ENCODE measurements around the gene MRPL19. TPM values are rescaled to one million over a fixed set of nuclear protein-coding genes. Genes with fewer than 3 reads are reported as not detected.
"Not testable (repeated sequence)": the region's sequence is repeated elsewhere in the genome, so short reads cannot be mapped to it uniquely, and the experiment has no call there.

MRPL19 gene
- total RNA-seq, 1 experiment from 2014 or later = 65.3 TPM

DNA sequence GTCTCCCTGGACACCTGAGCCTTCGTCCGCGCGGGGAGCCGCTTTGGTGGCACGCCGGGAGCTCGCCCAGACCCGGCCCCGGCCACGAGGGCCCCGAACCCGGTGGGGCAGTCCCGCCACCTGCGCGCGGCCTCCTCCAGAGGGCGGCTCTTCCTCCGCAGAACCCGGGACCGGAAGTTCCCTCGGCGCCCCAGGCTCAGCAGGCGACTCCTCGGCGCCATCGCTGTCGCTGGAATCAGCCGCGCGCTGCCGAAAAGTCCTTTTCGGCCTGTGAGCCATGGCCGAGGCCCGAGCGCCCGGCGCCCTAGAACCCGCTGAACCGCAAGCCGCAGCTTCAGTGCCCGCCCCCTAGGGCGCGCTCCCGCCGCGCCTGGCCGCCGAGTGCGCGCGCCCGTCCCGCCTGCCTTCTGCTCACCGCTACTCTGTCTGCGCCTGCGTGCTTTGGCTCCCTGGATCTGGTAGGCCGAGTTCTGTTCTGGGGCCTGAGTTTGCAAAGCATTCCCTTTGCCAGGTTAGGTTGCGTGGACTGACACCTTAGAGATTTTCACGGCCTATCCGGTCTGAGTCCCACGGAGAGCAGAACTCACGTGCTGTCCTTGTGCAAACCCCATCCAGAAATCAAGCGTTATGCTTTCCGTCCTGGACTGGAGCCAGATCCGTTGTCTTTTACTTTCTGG, 64.1 kb downstream of the MRPL19 start, which contains the start of gene GCFC2:
Gene GCFC2 (minus strand): TSS at position 339 of the 677 bp plus-strand sequence. CDS start 60 bp downstream, at position 279.
- CTCF ChIA-PET = interaction anchor here (0.8 to 1.9 kb wide), 3 partner anchors 34 to 83 kb away, joined by 3 to 5 read pairs (median 5); no protein-coding TSS in a partner anchor
- ATAC-seq = peak; percentile 92
- no TSS peak for BruUV-seq (replicated peaks)

DNA sequence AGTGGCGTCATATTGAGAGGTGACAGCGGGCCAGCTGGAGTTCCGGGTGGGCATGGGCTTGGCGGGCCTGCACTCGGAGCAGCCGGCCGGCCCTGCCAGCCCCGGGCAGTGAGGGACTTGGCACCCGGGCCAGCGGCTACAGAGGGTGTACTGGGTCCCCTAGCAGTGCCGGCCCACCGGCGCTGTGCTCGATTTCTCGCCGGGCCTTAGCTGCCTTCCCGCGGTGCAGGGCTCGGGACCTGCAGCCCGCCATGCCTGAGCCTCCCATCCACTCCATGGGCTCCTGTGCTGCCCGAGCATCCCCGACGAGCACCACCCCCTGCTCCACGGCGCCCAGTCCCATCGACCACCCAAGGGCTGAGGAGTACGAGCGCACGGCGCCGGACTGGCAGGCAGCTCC, 65.0 kb downstream of the MRPL19 start:
- DNase-seq (ENCODE audit: low read depth, low spot score); RAD21 ChIA-PET (ENCODE audit: low non-redundant PET in 1 of 2, low total read pairs in 2 of 2, uncharacterized antibody in 2 of 2, unreplicated experiment in 2 of 2); POLR2A ChIA-PET; H3K27me3 ChIP-seq (ENCODE audit: insufficient read depth, low read length); H2AFZ ChIP-seq (ENCODE audit: low read depth, low read length, poor library complexity, severe bottlenecking); H4K20me1 ChIP-seq (ENCODE audit: insufficient read depth); ATAC-seq; H3K9me2 ChIP-seq (ENCODE audit: insufficient read depth); BruUV-seq (replicated peaks); H3K36me3 ChIP-seq (ENCODE audit: control insufficient read depth in 1 of 2, insufficient read depth in 2 of 2, low read length in 2 of 2); H3K9me3 ChIP-seq (ENCODE audit: control insufficient read depth in 1 of 2, insufficient read depth in 1 of 2, low read depth in 1 of 2, low read length in 2 of 2): not testable (repeated sequence)
- peaks cover 4 to 17% of the 10 kb centered on the region in 2 experiments; a peak in 3 of 4 replicates for H3K4me1 ChIP-seq (ENCODE audit: control insufficient read depth in 1 of 2, insufficient read depth in 2 of 2, low read length in 2 of 2)
- H3K27ac ChIP-seq (ENCODE audit: low read depth, low read length) = peak overlapping the region; percentile 94
- intact Hi-C loops (cut with micrococcal nuclease) = loop anchor here (2.0 kb wide), 1 partner anchor 65 kb away; the partner anchor contains the start of gene MRPL19
- peak overlapping the region; percentile 74; the same call in 1 of the 2 replicates for H3K9ac ChIP-seq (ENCODE audit: low read length)
- peaks cover 33% of the 10 kb centered on the region for H3K79me2 ChIP-seq (ENCODE audit: insufficient read depth, low read length)
- peak overlapping the region; percentile 81 for H3K4me2 ChIP-seq (ENCODE audit: low read length)
- peak overlapping the region in 1 of 2 experiments; percentile 64; a peak in 3 of 4 replicates for H3K4me3 ChIP-seq (replicated peaks in 1 of 2; ENCODE audit: low read depth in 1 of 2, low read length in 2 of 2)
- CTCF ChIA-PET = interaction anchor here (1.9 kb wide), 1 partner anchor 71 kb away, joined by 5 read pairs; no protein-coding TSS in a partner anchor

More for the DNA sequence above, 64.1 kb downstream of the MRPL19 start, which contains the start of gene GCFC2:
- TF ChIP-seq SIN3A (IDR thresholded peaks at IDR 0.05; ENCODE audit: low read depth) (peak; percentile 63), JUND (IDR thresholded peaks at IDR 0.05) (no peak), SP1 (IDR thresholded peaks at IDR 0.05; ENCODE audit: low read depth) (no peak), EGR1 (IDR thresholded peaks at IDR 0.05; ENCODE audit: low read depth) (no peak), POLR2A (IDR thresholded peaks at IDR 0.05; ENCODE audit: borderline replicate concordance, extremely low read depth, insufficient read depth, insufficient read length) (peak; percentile 91), POLR2AphosphoS5 (IDR thresholded peaks at IDR 0.05; ENCODE audit: low read depth, low read length) (peak; percentile 78), FOSL1 (IDR thresholded peaks at IDR 0.05; ENCODE audit: low read depth) (no peak), ZNF274 (IDR thresholded peaks at IDR 0.05; ENCODE audit: low read depth, low read length) (no peak), ELF1 (IDR thresholded peaks at IDR 0.05; ENCODE audit: borderline replicate concordance, low read depth) (peak; percentile 36; the same call in 1 of the 2 replicates), CBX3 (IDR thresholded peaks at IDR 0.05; ENCODE audit: low read depth) (peak; percentile 76; the same call in 1 of the 2 replicates), YY1 (IDR thresholded peaks at IDR 0.05; ENCODE audit: extremely low read depth, insufficient replicate concordance, low read depth, low read length) (peak; percentile 50), ZFX (IDR thresholded peaks at IDR 0.05) (peak; percentile 98), RAD21 (IDR thresholded peaks at IDR 0.05; ENCODE audit: low read depth) (no peak)
- TF ChIP-seq, protein P1, sequence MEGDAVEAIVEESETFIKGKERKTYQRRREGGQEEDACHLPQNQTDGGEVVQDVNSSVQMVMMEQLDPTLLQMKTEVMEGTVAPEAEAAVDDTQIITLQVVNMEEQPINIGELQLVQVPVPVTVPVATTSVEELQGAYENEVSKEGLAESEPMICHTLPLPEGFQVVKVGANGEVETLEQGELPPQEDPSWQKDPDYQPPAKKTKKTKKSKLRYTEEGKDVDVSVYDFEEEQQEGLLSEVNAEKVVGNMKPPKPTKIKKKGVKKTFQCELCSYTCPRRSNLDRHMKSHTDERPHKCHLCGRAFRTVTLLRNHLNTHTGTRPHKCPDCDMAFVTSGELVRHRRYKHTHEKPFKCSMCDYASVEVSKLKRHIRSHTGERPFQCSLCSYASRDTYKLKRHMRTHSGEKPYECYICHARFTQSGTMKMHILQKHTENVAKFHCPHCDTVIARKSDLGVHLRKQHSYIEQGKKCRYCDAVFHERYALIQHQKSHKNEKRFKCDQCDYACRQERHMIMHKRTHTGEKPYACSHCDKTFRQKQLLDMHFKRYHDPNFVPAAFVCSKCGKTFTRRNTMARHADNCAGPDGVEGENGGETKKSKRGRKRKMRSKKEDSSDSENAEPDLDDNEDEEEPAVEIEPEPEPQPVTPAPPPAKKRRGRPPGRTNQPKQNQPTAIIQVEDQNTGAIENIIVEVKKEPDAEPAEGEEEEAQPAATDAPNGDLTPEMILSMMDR (IDR thresholded peaks at IDR 0.05 in 2 of 3, conservative IDR thresholded peaks at IDR 0.05 in 1 of 3; ENCODE audit: borderline replicate concordance in 1 of 3, insufficient read depth in 1 of 3, low read depth in 2 of 3, low read length in 2 of 3) = peak in 2 of 3 experiments; percentile 25 to 30; a peak in 3 of 6 replicates
- TF ChIP-seq, protein P2, sequence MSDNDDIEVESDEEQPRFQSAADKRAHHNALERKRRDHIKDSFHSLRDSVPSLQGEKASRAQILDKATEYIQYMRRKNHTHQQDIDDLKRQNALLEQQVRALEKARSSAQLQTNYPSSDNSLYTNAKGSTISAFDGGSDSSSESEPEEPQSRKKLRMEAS (IDR thresholded peaks at IDR 0.05) = peak; percentile 95
- Histone ChIP-seq H2AFZ (ENCODE audit: low read depth, low read length, poor library complexity, severe bottlenecking) (peak within 1 kb of the TSS; percentile 83), H3K79me2 (ENCODE audit: insufficient read depth, low read length) (peaks cover 33% of the 10 kb centered on the region), H3K27ac (ENCODE audit: low read depth, low read length) (peak within 1 kb of the TSS; percentile 94), H3K36me3 (ENCODE audit: control insufficient read depth in 1 of 2, insufficient read depth in 2 of 2, low read length in 2 of 2) (peaks cover 0 to 4% of the 10 kb centered on the region in 2 experiments; a peak in 1 of 4 replicates), H3K4me1 (ENCODE audit: control insufficient read depth in 1 of 2, insufficient read depth in 2 of 2, low read length in 2 of 2) (peaks cover 4 to 21% of the 10 kb centered on the region in 2 experiments; a peak in 3 of 4 replicates), H3K4me3 (replicated peaks in 1 of 2; ENCODE audit: low read depth in 1 of 2, low read length in 2 of 2) (peak within 1 kb of the TSS; percentile 49 to 64), H3K9ac (ENCODE audit: low read length) (peak within 1 kb of the TSS; percentile 74), H3K9me3 (ENCODE audit: control insufficient read depth in 1 of 2, insufficient read depth in 1 of 2, low read depth in 1 of 2, low read length in 2 of 2) (no peaks in the 10 kb centered on the region), H3K9me2 (ENCODE audit: insufficient read depth) (no peaks in the 10 kb centered on the region), H4K20me1 (ENCODE audit: insufficient read depth) (no peaks in the 10 kb centered on the region), H3K27me3 (ENCODE audit: insufficient read depth, low read length) (no peaks in the 10 kb centered on the region), H3K4me2 (ENCODE audit: low read length) (peak within 1 kb of the TSS; percentile 81)
- POLR2A ChIA-PET = no interaction called here
- intact Hi-C loops (cut with micrococcal nuclease) = loop anchor here (2.0 kb wide), 1 partner anchor 64 kb away; the partner anchor contains the start of gene MRPL19
- DNase-seq (ENCODE audit: low read depth, low spot score) = peak; percentile 73
- RAD21 ChIA-PET (ENCODE audit: low non-redundant PET in 1 of 2, low total read pairs in 2 of 2, uncharacterized antibody in 2 of 2, unreplicated experiment in 2 of 2) = no interaction called here

All from HCT116 (cell line).